H9 (cell line): ENCODE measurements around the gene MYH11. TPM values are rescaled to one million over a fixed set of nuclear protein-coding genes. Genes with fewer than 3 reads are reported as not detected.

Source experiments
- DNase-seq: peaks from one replicate; pipeline ENCODE4 v3.0.0-alpha.2; 2017
- H2AFZ ChIP-seq: one replicate; pipeline ENCODE4 v1.6.1; 2013; ENCODE audit warnings: mild to moderate bottlenecking, low read length, control low read depth, moderate library complexity
- H2AK5ac ChIP-seq: 2 replicates; pipeline ENCODE4 v1.6.1; 2013; ENCODE audit warnings: low read length, control low read depth, mixed read lengths; ENCODE audit not compliant: insufficient read length
- H2BK120ac ChIP-seq: one replicate; pipeline ENCODE4 v1.6.1; 2013; ENCODE audit warnings: low read depth, mild to moderate bottlenecking, low read length, control low read depth, inconsistent platforms; ENCODE audit not compliant: poor library complexity, severe bottlenecking
- H2BK12ac ChIP-seq: 2 replicates; pipeline ENCODE4 v1.6.1; 2013; ENCODE audit warnings: low read length, control low read depth, mixed read lengths, low read depth; ENCODE audit not compliant: insufficient read length
- H2BK15ac ChIP-seq: 2 replicates; pipeline ENCODE4 v1.6.1; 2013; ENCODE audit warnings: low read depth, low read length, control low read depth
- H2BK20ac ChIP-seq: one replicate; pipeline ENCODE4 v1.6.1; 2013; ENCODE audit warnings: low read depth, mild to moderate bottlenecking, low read length, control low read depth, inconsistent platforms; ENCODE audit not compliant: poor library complexity, severe bottlenecking
- H2BK5ac ChIP-seq: 2 replicates; pipeline ENCODE4 v1.6.1; 2013; ENCODE audit warnings: low read length, control low read depth, mixed read lengths; ENCODE audit not compliant: insufficient read length
- H3K14ac ChIP-seq: 2 replicates; pipeline ENCODE4 v1.6.1; 2013; ENCODE audit warnings: low read length, control low read depth; ENCODE audit not compliant: insufficient read depth
- H3K18ac ChIP-seq: 2 replicates; pipeline ENCODE4 v1.6.1; 2013; ENCODE audit warnings: low read depth, mild to moderate bottlenecking, mixed read lengths, low read length, control low read depth; ENCODE audit not compliant: insufficient read length
- H3K23ac ChIP-seq: 2 replicates; pipeline ENCODE4 v1.6.1; 2013; ENCODE audit warnings: low read length, control low read depth, mixed read lengths, low read depth; ENCODE audit not compliant: insufficient read length
- H3K23me2 ChIP-seq: 2 replicates; pipeline ENCODE4 v1.6.1; 2013; ENCODE audit warnings: low read depth, mild to moderate bottlenecking, mixed read lengths, low read length, control low read depth; ENCODE audit not compliant: insufficient read length, poor library complexity, severe bottlenecking
- H3K27ac ChIP-seq: 2 replicates; pipeline ENCODE4 v1.5.1; 2013; ENCODE audit warnings: low read length, control low read depth, mixed read lengths, low read depth; ENCODE audit not compliant: insufficient read length
- H3K27me3 ChIP-seq: 2 replicates; pipeline ENCODE4 v1.6.1; 2013; ENCODE audit warnings: low read length, control low read depth, inconsistent platforms; ENCODE audit not compliant: insufficient read depth
- H3K4ac ChIP-seq: 2 replicates; pipeline ENCODE4 v1.6.1; 2013; ENCODE audit warnings: low read depth, mild to moderate bottlenecking, control low read depth, inconsistent platforms, low read length, moderate library complexity
- H3K4me1 ChIP-seq: 2 replicates; pipeline ENCODE4 v1.6.1; 2013; ENCODE audit warnings: low read length, control low read depth, inconsistent platforms; ENCODE audit not compliant: insufficient read depth
- H3K4me2 ChIP-seq: 2 replicates; pipeline ENCODE4 v1.6.1; 2013; ENCODE audit warnings: low read length, control low read depth, mixed read lengths; ENCODE audit not compliant: insufficient read length, insufficient read depth
- H3K56ac ChIP-seq: 2 replicates; pipeline ENCODE4 v1.6.1; 2013; ENCODE audit warnings: low read depth, mild to moderate bottlenecking, mixed read lengths, low read length, control low read depth; ENCODE audit not compliant: insufficient read length
- H3K79me1 ChIP-seq: 2 replicates; pipeline ENCODE4 v1.6.1; 2013; ENCODE audit warnings: low read depth, mild to moderate bottlenecking, moderate library complexity, low read length, control low read depth, inconsistent platforms; ENCODE audit not compliant: insufficient read depth, poor library complexity, severe bottlenecking
- H3K79me2 ChIP-seq: 2 replicates; pipeline ENCODE4 v1.6.1; 2013; ENCODE audit warnings: low read length, control low read depth, inconsistent platforms; ENCODE audit not compliant: insufficient read depth
- H3K9ac ChIP-seq: 2 replicates; pipeline ENCODE4 v1.6.1; 2013; ENCODE audit warnings: low read length, control low read depth, mixed read lengths; ENCODE audit not compliant: insufficient read length; ENCODE audit errors: extremely low read depth
- H3K9me3 ChIP-seq: one replicate; pipeline ENCODE4 v1.6.1; 2013; ENCODE audit warnings: low read depth, low read length, inconsistent platforms; ENCODE audit not compliant: control insufficient read depth
- H3T11ph ChIP-seq: one replicate; pipeline ENCODE4 v1.6.1; 2013; ENCODE audit warnings: mild to moderate bottlenecking, low read length, control low read depth, inconsistent platforms
- H4K20me1 ChIP-seq: one replicate; pipeline ENCODE4 v1.6.1; 2013; ENCODE audit not compliant: control insufficient read depth, insufficient read length, insufficient read depth
- H4K5ac ChIP-seq: 2 replicates; pipeline ENCODE4 v1.6.1; 2013; ENCODE audit warnings: low read depth, mild to moderate bottlenecking, mixed read lengths, low read length, control low read depth; ENCODE audit not compliant: insufficient read length
- H4K8ac ChIP-seq: replicated peaks from 2 replicates; pipeline ENCODE4 v1.6.1; 2013; ENCODE audit warnings: low read length, control low read depth, mixed read lengths, low read depth; ENCODE audit not compliant: insufficient read length
- H4K91ac ChIP-seq: 2 replicates; pipeline ENCODE4 v1.6.1; 2013; ENCODE audit warnings: low read depth, mild to moderate bottlenecking, moderate library complexity, mixed read lengths, low read length, control low read depth; ENCODE audit not compliant: insufficient read length
- H3K27ac Mint-ChIP-seq, 3 experiments: 2 replicates in 2 of 3; 3 replicates in 1 of 3; pipeline ENCODE4 v1.8.0; 2020 to 2021; ENCODE audit warnings: mixed read lengths in 3 of 3, mild to moderate bottlenecking in 1 of 3, moderate library complexity in 1 of 3
- H3K27me3 Mint-ChIP-seq: 2 replicates; pipeline ENCODE4 v1.8.0; 2021; ENCODE audit warnings: low read depth, mild to moderate bottlenecking, moderate library complexity, mixed read lengths
- H3K36me3 Mint-ChIP-seq, 3 experiments: 2 replicates in 2 of 3; 3 replicates in 1 of 3; pipeline ENCODE4 v1.8.0; 2020 to 2021; ENCODE audit warnings: low read depth in 3 of 3, mixed read lengths in 3 of 3; ENCODE audit not compliant: insufficient read depth in 1 of 3
- H3K4me1 Mint-ChIP-seq, 2 experiments: 2 replicates each; pipeline ENCODE4 v1.8.0; 2020; ENCODE audit warnings: mixed read lengths in 2 of 2
- H3K4me3 Mint-ChIP-seq, 2 experiments: 2 replicates in 1 of 2; 3 replicates in 1 of 2; pipeline ENCODE4 v1.8.0; 2020 to 2021; ENCODE audit warnings: mild to moderate bottlenecking in 2 of 2, mixed read lengths in 2 of 2, moderate library complexity in 1 of 2
- H3K9me3 Mint-ChIP-seq, 2 experiments: 2 replicates in 1 of 2; 3 replicates in 1 of 2; pipeline ENCODE4 v1.8.0; 2020; ENCODE audit warnings: mild to moderate bottlenecking in 2 of 2, mixed read lengths in 2 of 2, moderate library complexity in 1 of 2
- CTCF ChIP-seq: fragments of 200-600 bp; sonication (generic); conservative IDR thresholded peaks from 3 replicates; pipeline ENCODE4 v1.8.0; 2021; ENCODE audit warnings: antibody characterized with exemption, mild to moderate bottlenecking
- WGBS: extraction: QIAGEN DNeasy Blood & Tissue Kit; methylation state at CpG from one replicate; pipeline ENCODE4 v1.1.7; 2013; ENCODE audit warnings: missing lambda C conversion rate, low lambda C conversion rate, mixed read lengths; ENCODE audit not compliant: insufficient read length; ENCODE audit errors: extremely low coverage; 5-methylcytosine and 5-hydroxymethylcytosine counted together
- total RNA-seq: library from RNA; stranded (reverse); gene quantifications from 2 replicates; pipeline ENCODE4 v1.2.1, GENCODE V29; 2021

Gene MYH11
- total RNA-seq, 1 experiment from 2014 or later: 0.42 TPM

DNA sequence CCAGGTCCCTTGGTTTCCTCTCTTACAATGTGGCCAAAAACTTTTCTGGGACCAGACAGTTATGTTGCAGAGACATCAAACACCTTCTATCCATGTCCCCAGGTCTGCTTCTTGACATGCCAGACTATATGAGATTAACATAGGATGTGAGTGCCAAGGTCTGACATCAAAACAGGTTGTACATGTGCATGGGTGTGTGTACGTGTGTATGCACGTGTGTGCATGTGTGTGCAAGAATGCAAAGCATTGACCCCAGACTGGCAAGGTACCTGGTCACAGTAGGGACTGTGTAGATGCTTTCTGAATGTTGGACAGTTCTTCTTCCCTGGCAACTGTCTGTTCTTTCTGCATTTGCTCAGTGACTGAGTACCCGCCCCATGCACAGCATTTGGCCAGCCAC, 121.2 kb downstream of the MYH11 start:
- no peak overlapping the region for H3K27ac ChIP-seq
- H3K56ac ChIP-seq: no peak overlapping the region
- no peaks in the 10 kb centered on the region for H3K4me1 ChIP-seq
- Mint-ChIP-seq H3K4me1 (peaks cover 9 to 20% of the 10 kb centered on the region in 2 experiments), H3K4me3 (no peak overlapping the region), H3K36me3 (no peaks in the 10 kb centered on the region), H3K27me3 (no peaks in the 10 kb centered on the region), H3K27ac (0 out of 7 replicates have a peak overlapping the region, but pooled peaks of 1 of the 3 experiments have one; percentile 14), H3K9me3 (no peaks in the 10 kb centered on the region)
- H2BK12ac ChIP-seq: no peak overlapping the region
- no peaks in the 10 kb centered on the region for H3K79me2 ChIP-seq
- no peak overlapping the region for H3K4ac ChIP-seq
- H4K91ac ChIP-seq: no peak overlapping the region
- no peak overlapping the region for H2AK5ac ChIP-seq
- no peak overlapping the region for H3T11ph ChIP-seq
- DNase-seq: no peak
- no peaks in the 10 kb centered on the region for H3K9me3 ChIP-seq
- H4K20me1 ChIP-seq: no peaks in the 10 kb centered on the region
- no peak overlapping the region for H4K8ac ChIP-seq
- H3K79me1 ChIP-seq: no peaks in the 10 kb centered on the region
- TF ChIP-seq CTCF: no peak
- no peak overlapping the region for H3K14ac ChIP-seq
- no peak overlapping the region for H3K18ac ChIP-seq
- H3K4me2 ChIP-seq: no peak overlapping the region
- H2AFZ ChIP-seq: no peak overlapping the region
- WGBS: no CpG with 5 or more reads among the region's 3 CpGs
- H3K27me3 ChIP-seq: no peaks in the 10 kb centered on the region
- H4K5ac ChIP-seq: no peak overlapping the region
- H3K9ac ChIP-seq: no peak overlapping the region
- no peak overlapping the region for H2BK20ac ChIP-seq
- no peak overlapping the region for H3K23ac ChIP-seq
- no peak overlapping the region for H2BK5ac ChIP-seq
- H2BK120ac ChIP-seq: no peak overlapping the region
- no peaks in the 10 kb centered on the region for H3K23me2 ChIP-seq
- no peak overlapping the region for H2BK15ac ChIP-seq
